ENCODE results near the gene GNAQ.

The GNAQ gene

GRCh38 chr9:77679088-77679487 is 352.5 kb downstream of the GNAQ start:
- Histone ChIP-seq H3K4me3 (ENCODE audit: low read length) (no peak overlapping the region), H3K27ac (ENCODE audit: low read depth, low read length) (no peak overlapping the region), H3K36me3 (ENCODE audit: insufficient read depth, low read length) (no peaks in the 10 kb centered on the region), H3K9ac (ENCODE audit: low read depth, low read length) (no peak overlapping the region), H3K9me3 (ENCODE audit: insufficient read depth, low read depth, low read length) (peaks cover 4% of the 10 kb centered on the region; the same call in 1 of the 2 replicates), H3K27me3 (ENCODE audit: insufficient read depth, low read length) (no peaks in the 10 kb centered on the region), H3K4me1 (ENCODE audit: insufficient read depth, low read length) (no peaks in the 10 kb centered on the region)
- WGBS, result 100% methylated on average over 2 of the region's 2 CpGs

- no peak overlapping the region for H3K27ac ChIP-seq (ENCODE audit: low read depth, low read length)
- no peaks in the 10 kb centered on the region for H3K27me3 ChIP-seq (ENCODE audit: insufficient read depth, low read length)
- 93% methylated on average over 7 of the region's 7 CpGs for WGBS
- H3K9me3 ChIP-seq (ENCODE audit: insufficient read depth, low read depth, low read length), result no peaks in the 10 kb centered on the region
- no peak overlapping the region for H3K4me3 ChIP-seq (ENCODE audit: low read length)
- H3K36me3 ChIP-seq (ENCODE audit: insufficient read depth, low read length), result no peaks in the 10 kb centered on the region
- no peak overlapping the region for H3K9ac ChIP-seq (ENCODE audit: low read depth, low read length)
- H3K4me1 ChIP-seq (ENCODE audit: insufficient read depth, low read length), result no peaks in the 10 kb centered on the region
Observed at GRCh38 chr9:77677957-77678535, 353.6 kb downstream of the GNAQ start.

- H3K36me3 ChIP-seq (ENCODE audit: insufficient read depth, low read length), result no peaks in the 10 kb centered on the region
- no peak overlapping the region for H3K9ac ChIP-seq (ENCODE audit: low read depth, low read length)
- WGBS, result 91% methylated on average over 4 of the region's 4 CpGs
- H3K27ac ChIP-seq (ENCODE audit: low read depth, low read length), result no peak overlapping the region
- no peaks in the 10 kb centered on the region for H3K27me3 ChIP-seq (ENCODE audit: insufficient read depth, low read length)
- H3K9me3 ChIP-seq (ENCODE audit: insufficient read depth, low read depth, low read length), result no peaks in the 10 kb centered on the region
- no peaks in the 10 kb centered on the region for H3K4me1 ChIP-seq (ENCODE audit: insufficient read depth, low read length)
- H3K4me3 ChIP-seq (ENCODE audit: low read length), result no peak overlapping the region
Observed at GRCh38 chr9:77677397-77677796, 354.2 kb downstream of the GNAQ start.

- H3K36me3 ChIP-seq (ENCODE audit: insufficient read depth, low read length), result no peaks in the 10 kb centered on the region
- H3K9me3 ChIP-seq (ENCODE audit: insufficient read depth, low read depth, low read length), result no peaks in the 10 kb centered on the region
- H3K27me3 ChIP-seq (ENCODE audit: insufficient read depth, low read length), result no peaks in the 10 kb centered on the region
- H3K9ac ChIP-seq (ENCODE audit: low read depth, low read length), result no peak overlapping the region
- WGBS, result 92% methylated on average over 9 of the region's 10 CpGs
- H3K4me3 ChIP-seq (ENCODE audit: low read length), result no peak overlapping the region
- H3K4me1 ChIP-seq (ENCODE audit: insufficient read depth, low read length), result no peaks in the 10 kb centered on the region
- no peak overlapping the region for H3K27ac ChIP-seq (ENCODE audit: low read depth, low read length)
Observed at GRCh38 chr9:77673941-77674791, 357.4 kb downstream of the GNAQ start.

- Histone ChIP-seq H3K9ac (ENCODE audit: low read depth, low read length) (no peak overlapping the region), H3K27ac (ENCODE audit: low read depth, low read length) (no peak overlapping the region), H3K27me3 (ENCODE audit: insufficient read depth, low read length) (no peaks in the 10 kb centered on the region), H3K4me1 (ENCODE audit: insufficient read depth, low read length) (no peaks in the 10 kb centered on the region), H3K9me3 (ENCODE audit: insufficient read depth, low read depth, low read length) (no peaks in the 10 kb centered on the region), H3K4me3 (ENCODE audit: low read length) (no peak overlapping the region), H3K36me3 (ENCODE audit: insufficient read depth, low read length) (no peaks in the 10 kb centered on the region)
- 94% methylated on average over 4 of the region's 4 CpGs for WGBS
Observed at GRCh38 chr9:77672183-77672582, 359.4 kb downstream of the GNAQ start.

GRCh38 chr9:77667151-77667550 is 364.5 kb downstream of the GNAQ start:
- WGBS, result 100% methylated on average over 1 of the region's 1 CpG
- H3K4me3 ChIP-seq (ENCODE audit: low read length), result no peak overlapping the region
- H3K4me1 ChIP-seq (ENCODE audit: insufficient read depth, low read length), result no peaks in the 10 kb centered on the region
- no peak overlapping the region for H3K9ac ChIP-seq (ENCODE audit: low read depth, low read length)
- no peaks in the 10 kb centered on the region for H3K36me3 ChIP-seq (ENCODE audit: insufficient read depth, low read length)
- no peaks in the 10 kb centered on the region for H3K9me3 ChIP-seq (ENCODE audit: insufficient read depth, low read depth, low read length)
- H3K27me3 ChIP-seq (ENCODE audit: insufficient read depth, low read length), result no peaks in the 10 kb centered on the region
- no peak overlapping the region for H3K27ac ChIP-seq (ENCODE audit: low read depth, low read length)

Measured in HUES64 (cell line).